Fibroblast of mammary gland (primary cell): ENCODE results near the gene ACOXL.

Source experiments
- DNase-seq: peaks from one replicate; pipeline ENCODE4 v3.0.0-alpha.2; 2010; ENCODE audit warnings: low read depth
- H3K4me3 ChIP-seq: 2 replicates; pipeline ENCODE4 v1.5.1; 2011; ENCODE audit warnings: low read depth, mild to moderate bottlenecking, low read length, moderate library complexity; ENCODE audit not compliant: control insufficient read depth
- CTCF ChIP-seq: conservative IDR thresholded peaks from 2 replicates; pipeline ENCODE4 v1.5.1; 2011; ENCODE audit warnings: low read depth, low read length, inconsistent platforms; ENCODE audit not compliant: control insufficient read depth, insufficient read depth

The ACOXL gene

GRCh38 chr2:111159641-111160040, 427.3 kb downstream of the ACOXL start:
- DNase-seq, result no peak
- no peak for TF ChIP-seq CTCF
- no peak overlapping the region for H3K4me3 ChIP-seq

- peak; percentile 91 for DNase-seq
- no peak overlapping the region for H3K4me3 ChIP-seq
- no peak for TF ChIP-seq CTCF
These were observed 428.4 kb downstream of the ACOXL start for GRCh38 chr2:111160758-111161157.

GRCh38 chr2:111161971-111162370, 429.6 kb downstream of the ACOXL start:
- no peak for TF ChIP-seq CTCF
- H3K4me3 ChIP-seq, result no peak overlapping the region
- no peak for DNase-seq

GRCh38 chr2:111162718-111163331, 430.5 kb downstream of the ACOXL start:
- no peak for TF ChIP-seq CTCF
- DNase-seq, result no peak
- no peak overlapping the region for H3K4me3 ChIP-seq

GRCh38 chr2:111164078-111164477, 431.7 kb downstream of the ACOXL start:
- no peak overlapping the region for H3K4me3 ChIP-seq
- DNase-seq, result no peak
- TF ChIP-seq CTCF, result no peak

GRCh38 chr2:111165084-111165483, 432.7 kb downstream of the ACOXL start:
- peak; percentile 49 for DNase-seq
- H3K4me3 ChIP-seq, result no peak overlapping the region
- TF ChIP-seq CTCF, result no peak

GRCh38 chr2:111166115-111166514, 433.7 kb downstream of the ACOXL start:
- TF ChIP-seq CTCF, result no peak
- no peak for DNase-seq

More at GRCh38 chr2:111166115-111166514, 433.7 kb downstream of the ACOXL start:
- no peak overlapping the region for H3K4me3 ChIP-seq
